ENCODE measurements around the gene TRMT112.
A peak's percentile ranks its signal among the peaks of the same experiment; 100 is the strongest.

TRMT112 gene

GRCh38 chr11:64317325-64317960, at the start of gene TRMT112:
TSS of gene TRMT112 (minus strand) at chr11:64317559. CDS start at chr11:64317526, 33 bp downstream.
- Histone ChIP-seq H2AFZ (ENCODE audit: low read length) (peak within 1 kb of the TSS; percentile 63), H3K9me2 (replicated peaks; ENCODE audit: insufficient read depth, low read length) (no peaks in the 10 kb centered on the region), H4K20me1 (ENCODE audit: insufficient read depth, low read length) (no peaks in the 10 kb centered on the region), H3K36me3 (replicated peaks; ENCODE audit: insufficient read depth, low read length) (no peaks in the 10 kb centered on the region), H3K9ac (ENCODE audit: low read length) (peak within 1 kb of the TSS; percentile 92), H3K4me3 (ENCODE audit: low read length) (peak within 1 kb of the TSS; percentile 78), H3F3A (ENCODE audit: insufficient read depth, low read length) (peaks cover 39% of the 10 kb centered on the region), H3K27ac (ENCODE audit: low read length) (peak within 1 kb of the TSS; percentile 100), H3K27me3 (replicated peaks; ENCODE audit: insufficient read depth, low read length) (no peaks in the 10 kb centered on the region), H3K9me3 (replicated peaks; ENCODE audit: insufficient read depth, low read length) (no peaks in the 10 kb centered on the region), H3K4me1 (ENCODE audit: low read length) (peaks cover 6% of the 10 kb centered on the region), H3K79me2 (ENCODE audit: low read length) (peaks cover 53% of the 10 kb centered on the region), H3K4me2 (ENCODE audit: low read depth, low read length) (peak within 1 kb of the TSS; percentile 93)
- TF ChIP-seq, protein P1, sequence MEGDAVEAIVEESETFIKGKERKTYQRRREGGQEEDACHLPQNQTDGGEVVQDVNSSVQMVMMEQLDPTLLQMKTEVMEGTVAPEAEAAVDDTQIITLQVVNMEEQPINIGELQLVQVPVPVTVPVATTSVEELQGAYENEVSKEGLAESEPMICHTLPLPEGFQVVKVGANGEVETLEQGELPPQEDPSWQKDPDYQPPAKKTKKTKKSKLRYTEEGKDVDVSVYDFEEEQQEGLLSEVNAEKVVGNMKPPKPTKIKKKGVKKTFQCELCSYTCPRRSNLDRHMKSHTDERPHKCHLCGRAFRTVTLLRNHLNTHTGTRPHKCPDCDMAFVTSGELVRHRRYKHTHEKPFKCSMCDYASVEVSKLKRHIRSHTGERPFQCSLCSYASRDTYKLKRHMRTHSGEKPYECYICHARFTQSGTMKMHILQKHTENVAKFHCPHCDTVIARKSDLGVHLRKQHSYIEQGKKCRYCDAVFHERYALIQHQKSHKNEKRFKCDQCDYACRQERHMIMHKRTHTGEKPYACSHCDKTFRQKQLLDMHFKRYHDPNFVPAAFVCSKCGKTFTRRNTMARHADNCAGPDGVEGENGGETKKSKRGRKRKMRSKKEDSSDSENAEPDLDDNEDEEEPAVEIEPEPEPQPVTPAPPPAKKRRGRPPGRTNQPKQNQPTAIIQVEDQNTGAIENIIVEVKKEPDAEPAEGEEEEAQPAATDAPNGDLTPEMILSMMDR (IDR thresholded peaks at IDR 0.05; ENCODE audit: low read length): no peak
- TF ChIP-seq EZH2 (optimal IDR thresholded peaks at IDR 0.05; ENCODE audit: low read depth, low read length) (no peak), EZH2phosphoT487 (IDR thresholded peaks at IDR 0.05; ENCODE audit: low read length) (no peak)
- DNase-seq: peak; percentile 99

- no peaks in the 10 kb centered on the region for H3K9me3 ChIP-seq (replicated peaks; ENCODE audit: insufficient read depth, low read length)
- TF ChIP-seq EZH2 (optimal IDR thresholded peaks at IDR 0.05; ENCODE audit: low read depth, low read length): no peak
- TF ChIP-seq, protein P1 (IDR thresholded peaks at IDR 0.05; ENCODE audit: low read length): no peak
- TF ChIP-seq EZH2phosphoT487 (IDR thresholded peaks at IDR 0.05; ENCODE audit: low read length): no peak
- H3K4me3 ChIP-seq (ENCODE audit: low read length): no peak overlapping the region
- no peak overlapping the region for H3K27ac ChIP-seq (ENCODE audit: low read length)
- no peak overlapping the region for H3K4me2 ChIP-seq (ENCODE audit: low read depth, low read length)
- no peak overlapping the region for H3K9ac ChIP-seq (ENCODE audit: low read length)
- no peak overlapping the region for H2AFZ ChIP-seq (ENCODE audit: low read length)
- no peaks in the 10 kb centered on the region for H3K27me3 ChIP-seq (replicated peaks; ENCODE audit: insufficient read depth, low read length)
- H3F3A ChIP-seq (ENCODE audit: insufficient read depth, low read length): no peaks in the 10 kb centered on the region
- H4K20me1 ChIP-seq (ENCODE audit: insufficient read depth, low read length): no peaks in the 10 kb centered on the region
- peaks cover 2% of the 10 kb centered on the region; the same call in 1 of the 2 replicates for H3K4me1 ChIP-seq (ENCODE audit: low read length)
- no peak for DNase-seq
- H3K9me2 ChIP-seq (replicated peaks; ENCODE audit: insufficient read depth, low read length): no peaks in the 10 kb centered on the region
- H3K79me2 ChIP-seq (ENCODE audit: low read length): no peaks in the 10 kb centered on the region
- H3K36me3 ChIP-seq (replicated peaks; ENCODE audit: insufficient read depth, low read length): no peaks in the 10 kb centered on the region; the same call in 1 of the 2 replicates
Observed at GRCh38 chr11:64366751-64367150, 49.4 kb upstream of the TRMT112 start.

DNA sequence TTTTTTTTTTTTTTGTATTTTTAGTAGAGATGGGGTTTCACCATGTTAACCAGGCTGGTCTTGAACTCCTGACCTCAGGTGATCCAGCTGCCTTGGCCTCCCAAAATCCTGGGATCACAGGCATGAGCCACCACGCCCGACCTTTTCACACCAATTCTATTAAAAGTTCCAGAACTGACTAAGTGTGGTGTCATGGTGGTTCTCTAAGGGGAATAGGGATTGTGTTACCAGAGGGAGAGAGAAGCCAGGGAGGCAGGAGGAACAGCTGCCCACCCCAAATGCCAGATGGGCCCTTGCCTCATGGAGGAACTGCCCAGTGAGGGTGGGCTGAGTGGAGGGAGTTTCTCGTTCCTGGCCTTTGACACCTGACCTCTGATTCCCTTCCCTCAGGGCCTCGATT, 47.6 kb upstream of the TRMT112 start:
- Histone ChIP-seq H3K9me2 (replicated peaks; ENCODE audit: insufficient read depth, low read length) (no peaks in the 10 kb centered on the region), H3K79me2 (ENCODE audit: low read length) (peaks cover 5% of the 10 kb centered on the region), H3K27ac (ENCODE audit: low read length) (no peak overlapping the region), H3K4me3 (ENCODE audit: low read length) (no peak overlapping the region), H3F3A (ENCODE audit: insufficient read depth, low read length) (no peaks in the 10 kb centered on the region), H2AFZ (ENCODE audit: low read length) (no peak overlapping the region), H4K20me1 (ENCODE audit: insufficient read depth, low read length) (no peaks in the 10 kb centered on the region), H3K9ac (ENCODE audit: low read length) (no peak overlapping the region), H3K36me3 (replicated peaks; ENCODE audit: insufficient read depth, low read length) (no peaks in the 10 kb centered on the region; the same call in 1 of the 2 replicates), H3K9me3 (replicated peaks; ENCODE audit: insufficient read depth, low read length) (no peaks in the 10 kb centered on the region), H3K4me2 (ENCODE audit: low read depth, low read length) (no peak overlapping the region), H3K4me1 (ENCODE audit: low read length) (peaks cover 8% of the 10 kb centered on the region; the same call in 1 of the 2 replicates), H3K27me3 (replicated peaks; ENCODE audit: insufficient read depth, low read length) (no peaks in the 10 kb centered on the region)
- TF ChIP-seq EZH2phosphoT487 (IDR thresholded peaks at IDR 0.05; ENCODE audit: low read length): no peak
- no peak for TF ChIP-seq EZH2 (optimal IDR thresholded peaks at IDR 0.05; ENCODE audit: low read depth, low read length)
- TF ChIP-seq, protein P1 (IDR thresholded peaks at IDR 0.05; ENCODE audit: low read length): no peak
- no peak for DNase-seq
